HG03565 (cell line): ENCODE data around the gene CELF4.

Source experiments
- ATAC-seq: cut with Tn5 transposase; IDR thresholded peaks from one replicate; pipeline ENCODE4 v1.9.1; 2021; ENCODE audit warnings: mild to moderate bottlenecking, moderate library complexity; ENCODE audit not compliant: unreplicated experiment

Gene CELF4

DNA sequence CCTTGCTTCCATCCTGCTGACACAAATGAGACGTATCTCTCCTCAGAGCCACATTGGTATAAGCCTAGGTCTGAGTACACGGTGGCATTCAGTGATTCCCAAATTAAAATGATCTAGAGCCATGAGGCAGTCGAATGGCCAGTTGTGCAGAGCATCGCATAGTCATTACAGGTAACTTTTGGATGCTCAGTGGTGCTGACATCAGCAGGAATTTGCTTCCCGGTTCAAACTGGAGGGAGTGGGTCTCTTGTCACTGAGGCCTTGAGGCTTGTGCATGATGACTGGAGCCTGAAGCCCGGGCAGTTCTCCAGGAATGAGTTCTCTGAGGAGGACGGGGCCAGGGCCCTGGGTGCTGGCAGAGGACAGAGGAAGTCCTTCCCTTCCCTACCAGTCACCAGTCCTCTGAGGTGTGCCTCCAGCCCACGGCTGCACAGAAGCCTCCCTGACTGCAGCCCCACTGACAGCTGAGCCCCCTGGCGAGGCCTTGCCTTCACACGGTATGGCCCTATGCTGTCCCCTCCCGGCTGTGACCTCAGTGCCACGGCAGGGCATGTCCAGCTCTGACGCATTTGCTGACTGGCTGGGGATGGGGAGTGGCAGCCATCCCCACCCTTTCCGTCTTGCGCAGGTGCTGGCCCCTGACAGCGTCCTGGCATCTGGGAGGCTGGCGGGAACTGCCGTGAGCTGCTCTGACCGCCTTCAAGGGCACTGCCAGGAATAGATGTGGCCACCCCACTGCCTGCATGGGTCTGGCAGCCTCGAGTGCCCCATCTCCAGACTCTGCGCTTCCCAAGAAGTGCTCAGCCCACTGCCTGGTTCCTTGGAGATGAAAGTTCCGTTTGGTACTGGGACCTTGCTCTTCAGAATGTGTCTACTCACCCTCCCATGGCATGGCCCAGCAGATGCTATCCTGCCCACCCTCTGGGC is 117.4 kb downstream of the CELF4 start:
- no peak for ATAC-seq

DNA sequence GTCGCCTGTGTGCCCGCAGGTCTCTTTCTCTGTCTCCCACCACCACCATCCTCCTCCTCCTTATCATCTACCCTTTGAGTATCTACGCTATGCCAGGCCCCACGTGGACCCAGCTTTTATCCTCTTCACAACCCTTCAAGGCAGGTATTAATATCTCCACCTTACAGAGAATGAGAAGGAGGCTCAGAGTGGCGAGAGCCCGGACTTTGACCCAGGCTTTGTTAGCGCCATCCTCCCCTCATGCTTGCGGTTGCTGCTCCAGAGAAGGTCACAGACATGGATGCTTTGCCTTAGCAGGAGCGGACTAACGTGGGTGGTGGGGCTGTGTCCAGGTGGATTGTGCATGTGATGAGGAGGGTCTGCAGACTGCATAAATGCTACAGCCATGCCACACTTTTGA is 119.8 kb downstream of the CELF4 start:
- ATAC-seq: no peak

DNA sequence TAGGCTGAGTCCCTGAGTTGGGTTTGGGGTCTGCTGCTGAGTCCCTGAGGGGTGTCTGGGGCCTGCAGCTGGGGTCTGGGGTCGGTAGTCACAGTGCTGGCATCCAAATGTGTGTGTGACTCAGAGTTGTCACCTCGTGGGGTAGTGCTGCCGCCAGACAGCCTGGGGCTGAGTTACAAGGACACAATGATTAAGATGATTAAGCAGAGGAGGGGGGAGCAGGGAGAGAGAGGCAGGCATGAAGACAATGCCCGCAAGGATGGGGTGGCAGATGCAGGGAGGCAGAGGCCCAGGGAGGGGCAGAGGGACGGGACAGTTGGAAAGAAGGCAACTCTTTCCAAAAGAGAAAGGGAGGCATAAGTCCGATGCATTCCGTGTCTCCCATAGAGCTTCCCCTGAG is 120.2 kb downstream of the CELF4 start:
- no peak for ATAC-seq

DNA sequence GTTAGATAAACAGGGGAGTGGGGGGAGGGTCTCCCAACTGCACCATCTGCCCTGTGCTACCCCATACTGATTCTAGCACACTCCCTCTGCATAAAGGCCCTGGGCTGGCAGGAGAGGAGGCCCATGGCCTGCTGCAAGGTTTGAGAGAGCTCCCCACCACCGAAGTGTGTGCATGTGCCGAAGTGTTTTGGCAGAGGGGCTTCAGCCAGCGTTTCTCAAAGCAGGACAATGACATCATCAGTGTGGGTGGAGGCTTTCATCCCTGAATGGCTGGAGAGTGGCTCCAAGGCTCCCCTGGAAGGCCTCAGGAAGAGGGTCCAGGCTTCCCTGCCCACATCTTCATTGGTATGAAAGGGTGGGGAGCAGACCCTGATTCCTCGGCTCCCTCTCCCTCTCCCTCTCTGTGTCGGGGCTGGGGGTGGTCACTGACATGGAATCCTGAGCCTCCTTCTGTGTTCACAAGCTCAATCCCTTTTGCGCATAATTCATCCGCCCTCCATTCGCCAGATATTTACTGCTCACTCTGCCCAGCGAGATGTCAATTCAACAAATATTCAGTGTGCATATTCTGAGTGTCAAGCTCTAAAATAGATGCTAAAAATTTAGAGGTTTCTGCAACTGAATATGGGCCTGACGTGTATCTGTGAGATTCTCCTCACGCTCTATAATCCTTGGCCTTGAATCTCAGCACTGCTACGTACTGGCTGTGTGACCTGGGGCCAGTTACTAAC is 122.1 kb downstream of the CELF4 start:
- no peak for ATAC-seq

DNA sequence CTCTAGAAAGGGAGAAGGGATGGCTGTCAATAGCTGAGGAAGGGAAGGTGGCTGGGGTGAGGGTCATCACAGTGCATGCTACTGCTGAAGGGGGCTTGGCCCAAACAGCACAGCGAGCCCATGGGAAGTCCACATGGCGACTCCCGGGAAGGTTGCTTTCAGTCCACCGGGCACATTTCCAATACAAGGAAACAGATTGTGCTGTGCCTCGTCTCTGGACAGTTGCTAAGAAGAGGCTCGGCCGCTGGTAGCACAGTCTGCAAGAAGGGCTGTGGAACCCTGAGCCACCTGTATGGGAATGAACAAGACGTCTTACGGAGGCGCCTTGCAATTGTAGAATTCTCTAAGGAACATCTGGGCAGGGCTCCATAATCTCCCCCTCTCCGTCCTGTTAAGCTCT is 123.1 kb downstream of the CELF4 start:
- no peak for ATAC-seq

DNA sequence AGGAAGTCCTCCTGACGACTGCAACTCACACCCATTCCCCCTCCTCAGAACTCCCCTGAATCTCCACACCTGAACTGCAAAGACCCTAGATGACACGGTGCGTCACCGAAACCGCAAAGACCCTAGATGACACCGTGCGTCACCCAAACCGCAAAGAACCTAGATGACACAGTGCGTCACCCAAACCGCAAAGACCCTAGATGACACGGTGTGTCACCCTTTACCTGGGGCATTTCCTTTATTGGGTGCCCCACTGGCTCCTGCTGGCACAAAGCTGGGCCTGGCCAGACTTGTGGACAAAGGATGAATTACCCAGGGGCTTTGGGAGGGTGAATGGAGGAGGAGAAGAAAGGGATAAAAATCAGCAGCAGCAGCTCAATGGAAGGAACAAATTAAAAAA is 123.8 kb downstream of the CELF4 start:
- ATAC-seq: no peak

DNA sequence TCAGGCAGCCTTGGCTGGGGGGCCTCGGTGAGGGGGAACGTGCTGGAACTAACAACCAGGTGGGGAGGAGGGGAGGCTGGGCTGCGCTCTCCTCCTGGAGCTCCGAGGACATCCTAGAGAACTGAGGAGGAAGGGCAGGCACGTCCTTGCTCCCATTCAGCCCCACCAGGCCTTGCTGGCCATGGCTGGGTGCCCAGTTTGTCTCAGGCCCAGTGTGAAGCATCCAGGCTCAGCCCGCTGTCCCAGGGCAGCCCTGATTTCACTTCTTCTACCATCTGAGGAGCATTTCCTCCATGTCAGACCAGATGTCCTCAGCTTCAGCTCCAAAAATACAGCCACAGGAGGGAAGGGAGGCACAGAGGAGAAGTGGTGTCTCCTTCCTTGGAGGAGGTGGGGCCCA is 125.4 kb downstream of the CELF4 start:
- no peak for ATAC-seq

DNA sequence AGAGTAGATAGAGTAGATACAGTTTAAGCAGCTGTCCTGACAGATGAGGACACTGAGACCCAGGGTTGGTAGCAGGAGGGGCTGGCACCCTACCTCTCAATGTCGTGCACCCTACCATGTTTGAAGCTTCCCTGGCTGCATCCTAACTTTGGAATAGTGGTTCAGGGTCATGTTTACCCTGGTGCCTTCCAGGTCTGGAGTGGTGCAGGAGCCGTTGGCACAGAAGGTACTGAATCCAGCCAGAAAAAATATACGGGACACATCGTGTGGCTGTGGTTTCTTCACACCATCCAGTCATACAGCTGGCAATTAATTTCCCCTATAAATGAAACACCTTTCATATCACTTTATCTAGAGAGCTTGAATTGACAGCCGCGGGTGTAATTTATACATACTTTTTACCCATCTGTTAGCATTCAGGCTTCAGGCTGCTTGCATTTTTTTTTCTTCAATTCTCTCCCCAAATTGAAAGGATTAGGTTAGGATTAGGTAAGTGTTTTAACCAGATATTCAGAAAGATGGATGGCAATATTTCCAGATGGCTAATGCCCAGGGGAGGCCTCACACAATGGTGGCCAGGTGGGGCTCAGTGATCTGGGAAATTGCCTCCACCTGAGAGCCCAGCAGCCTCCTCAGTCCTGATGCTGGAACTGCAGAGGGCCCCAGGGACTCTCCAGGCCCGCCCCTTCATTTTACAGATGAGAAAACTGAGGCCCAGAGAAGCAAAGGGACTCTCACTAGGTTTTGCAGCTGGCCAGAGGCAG is 127.0 kb downstream of the CELF4 start:
- no peak for ATAC-seq

DNA sequence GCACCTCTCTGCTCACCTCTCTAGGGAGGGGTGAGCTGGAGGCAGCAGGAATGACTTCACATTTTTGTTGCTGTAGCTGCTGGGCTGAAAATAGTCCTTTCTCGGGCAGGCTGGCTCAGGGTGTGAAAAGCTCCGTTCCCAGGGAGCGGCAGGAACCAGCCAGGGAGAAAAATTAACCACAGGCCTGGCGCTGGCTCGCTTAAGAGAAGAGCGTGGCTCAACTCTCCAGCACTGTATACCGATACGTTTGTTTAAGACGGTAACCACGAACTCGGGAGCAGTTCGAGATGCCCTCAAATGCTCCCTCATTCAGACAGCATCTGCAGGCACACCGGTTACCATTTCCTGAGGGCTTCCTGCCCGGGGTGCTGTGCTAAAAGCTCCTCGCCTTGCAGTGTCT is 129.6 kb downstream of the CELF4 start:
- no peak for ATAC-seq

DNA sequence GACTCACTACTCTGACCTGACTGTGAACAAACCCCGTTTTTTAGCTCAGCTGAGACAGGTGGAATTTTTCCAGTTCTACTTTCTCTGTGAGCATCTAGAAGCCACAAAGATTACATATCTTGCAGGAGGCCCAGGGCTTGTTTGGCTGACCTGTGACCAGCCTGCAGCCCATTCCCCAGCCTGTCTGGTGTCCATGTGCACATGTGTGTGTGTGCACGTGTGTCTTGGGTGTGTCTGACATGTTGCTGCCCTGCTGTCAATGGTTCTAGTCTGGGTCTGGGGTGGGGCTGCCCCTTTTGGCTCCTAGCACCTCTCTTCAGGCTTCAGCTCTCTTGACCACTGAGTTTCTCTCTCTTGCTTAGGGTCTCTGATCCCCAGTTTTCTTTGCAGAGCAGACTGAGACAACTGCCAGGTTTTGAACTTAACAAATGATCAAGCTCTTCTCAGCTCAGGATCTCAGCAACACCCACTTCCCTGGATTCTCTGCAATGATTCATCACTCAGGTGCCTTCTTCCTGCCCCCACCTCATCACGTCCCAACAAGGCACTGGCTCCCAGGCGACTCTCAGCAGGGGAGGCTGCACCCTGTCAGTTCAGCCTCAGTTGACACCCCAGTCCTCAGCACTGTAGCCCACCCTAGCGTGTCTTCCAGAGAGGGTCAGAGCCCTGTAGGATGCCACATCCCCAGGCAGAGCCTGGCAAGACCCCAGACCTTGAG is 130.3 kb downstream of the CELF4 start:
- ATAC-seq: no peak

DNA sequence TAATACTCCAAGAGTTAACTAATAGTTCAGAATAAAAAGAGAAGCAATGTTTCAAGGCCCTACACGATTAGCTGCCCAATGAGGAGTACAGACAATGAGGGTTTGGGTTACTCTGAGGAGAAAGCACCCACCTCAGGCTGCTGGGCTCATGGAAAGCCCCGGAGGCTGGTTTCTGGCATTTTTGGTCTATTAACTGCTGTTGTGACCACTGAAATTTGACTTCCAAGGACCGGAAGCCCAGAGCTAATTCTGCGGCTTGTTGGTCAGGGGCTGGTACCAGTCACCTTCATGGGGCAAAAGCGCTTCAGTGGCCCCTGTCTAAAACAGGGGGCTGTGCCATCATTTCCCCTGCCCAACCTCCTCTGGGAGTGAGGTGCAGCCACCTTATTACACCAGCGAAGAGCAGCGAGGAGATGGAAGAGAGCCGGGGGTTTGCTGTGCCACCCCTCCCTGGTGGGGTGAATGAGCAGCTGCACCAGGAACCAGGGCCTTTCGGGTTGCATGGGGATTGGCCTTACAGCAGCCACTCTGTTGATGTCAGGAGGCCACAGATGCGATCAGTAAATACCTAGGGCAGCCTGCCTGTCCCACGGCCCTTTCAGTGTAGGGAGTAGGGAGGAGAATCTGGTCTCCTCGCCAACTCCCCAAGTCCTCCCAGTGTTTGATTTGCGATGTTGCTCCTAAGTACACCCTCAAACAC is 131.3 kb downstream of the CELF4 start:
- ATAC-seq: no peak

DNA sequence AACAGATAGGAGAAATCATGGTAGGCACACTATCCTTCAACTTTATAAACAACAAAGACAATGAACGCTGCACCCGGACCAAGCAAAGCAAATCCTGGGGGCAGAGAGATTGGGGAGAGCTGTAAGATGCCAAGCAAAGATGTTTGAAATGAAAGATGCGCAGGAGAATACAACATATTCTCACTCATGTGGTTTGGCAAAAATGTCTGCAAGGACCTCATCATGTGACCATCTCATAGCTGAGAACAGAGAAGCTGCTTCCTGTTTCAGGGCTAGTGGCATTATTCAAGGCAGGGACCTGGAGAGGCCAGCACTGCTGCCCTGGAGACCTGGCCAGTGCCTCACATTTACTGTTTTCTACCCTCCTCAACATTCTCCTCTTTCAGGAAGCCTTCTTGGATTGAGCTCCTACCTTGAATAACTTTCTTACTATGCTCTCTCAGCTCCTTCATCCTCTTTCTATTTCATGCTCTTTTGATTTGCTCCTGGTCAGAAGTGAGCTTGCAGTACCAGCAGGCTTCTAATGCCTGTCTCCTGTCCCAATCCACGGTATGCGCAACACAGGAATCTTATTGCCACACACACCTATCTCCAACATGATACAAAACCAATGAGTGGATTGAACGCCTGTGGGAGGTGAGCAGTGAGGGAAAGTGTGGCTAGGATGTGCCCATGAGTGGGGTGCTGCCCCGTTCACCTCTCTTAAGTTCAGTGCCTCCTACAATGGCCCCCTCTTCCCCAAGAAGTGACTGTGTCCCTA is 133.0 kb downstream of the CELF4 start:
- ATAC-seq: no peak

DNA sequence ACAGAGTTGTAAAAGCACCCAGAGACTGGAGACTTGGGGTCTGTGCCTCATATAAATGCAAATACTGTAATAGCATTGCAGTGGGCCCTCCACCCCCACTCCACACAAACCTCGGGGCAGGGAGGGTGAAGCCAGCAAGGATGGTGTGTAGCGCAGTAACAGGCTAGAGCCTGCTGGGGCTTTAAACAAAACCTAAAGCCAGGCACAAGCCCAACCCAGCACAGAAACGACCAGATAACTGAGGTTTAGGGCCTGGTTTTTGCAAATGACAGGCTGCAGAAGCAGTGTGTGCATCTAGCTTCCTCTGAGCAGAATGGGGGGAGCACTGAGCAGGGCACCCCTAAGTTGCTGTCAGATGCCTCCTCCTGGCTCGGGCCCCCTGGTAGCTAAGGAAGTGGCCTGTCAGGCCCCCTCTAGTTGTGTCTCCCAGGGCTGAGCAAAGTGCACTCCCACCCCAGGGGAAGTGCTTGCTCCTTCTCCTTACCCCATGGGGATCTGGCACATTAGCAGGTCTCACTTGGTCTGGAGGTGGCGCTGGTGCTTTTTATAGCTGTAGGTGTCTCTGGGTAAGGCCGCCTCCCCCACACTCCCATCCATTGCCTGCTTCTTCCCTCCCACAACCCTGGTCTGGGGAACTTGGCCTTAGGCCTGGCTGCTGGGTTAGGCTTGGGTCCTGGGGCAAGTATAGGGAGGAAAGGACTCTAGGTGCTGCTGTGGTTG is 135.1 kb downstream of the CELF4 start:
- ATAC-seq: no peak

DNA sequence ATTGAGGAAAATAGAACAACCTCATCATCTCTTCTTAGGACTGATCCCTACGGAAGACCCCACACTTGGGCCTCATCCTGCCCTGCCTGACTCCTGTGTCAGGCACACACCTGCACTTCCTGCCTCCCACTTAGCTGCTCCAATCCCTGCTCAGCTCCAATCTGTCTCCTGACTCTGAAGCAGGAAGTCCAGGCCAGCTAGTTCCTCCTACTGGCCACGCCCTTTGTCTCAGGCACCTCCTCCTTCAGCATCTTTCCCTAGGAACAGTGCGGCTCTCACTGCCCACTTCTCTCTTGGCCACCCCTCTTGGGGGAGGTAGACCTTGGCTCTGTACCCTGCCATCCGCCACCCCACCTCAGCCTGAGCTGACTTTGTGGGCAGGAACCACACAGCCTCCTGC is 135.8 kb downstream of the CELF4 start:
- ATAC-seq: no peak

DNA sequence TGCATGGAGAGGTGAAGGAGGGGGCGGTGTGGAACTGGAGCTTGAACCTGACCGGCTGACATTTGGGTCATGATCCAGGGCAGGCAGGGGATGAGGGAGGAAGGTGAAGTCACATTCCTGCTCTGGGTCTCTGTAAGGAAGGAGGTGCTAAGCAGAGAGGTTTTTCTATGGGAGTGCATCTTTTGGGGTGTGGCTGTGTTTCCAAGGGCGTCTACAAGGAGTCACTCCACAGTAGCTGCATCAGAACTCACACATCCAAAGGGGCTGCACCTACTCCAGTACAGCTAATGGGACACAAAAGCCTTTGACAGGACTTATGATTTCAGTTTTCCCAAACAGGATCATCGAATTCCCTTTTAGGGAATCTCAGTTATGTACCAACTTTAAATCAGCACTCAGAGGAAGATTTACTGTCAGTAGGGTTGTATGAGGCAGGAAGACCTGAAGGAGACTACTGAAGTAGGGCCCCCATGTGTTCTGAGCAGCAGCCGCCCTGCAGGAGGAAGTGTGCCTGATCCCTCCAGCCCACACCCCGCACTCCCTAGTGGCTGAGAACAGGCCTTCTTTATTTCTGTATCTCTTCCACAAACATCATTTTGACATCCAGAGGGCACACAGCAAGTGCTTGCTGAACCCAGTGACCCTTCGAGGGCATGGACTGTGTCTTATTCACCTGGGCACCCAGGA is 137.2 kb downstream of the CELF4 start:
- ATAC-seq: no peak

DNA sequence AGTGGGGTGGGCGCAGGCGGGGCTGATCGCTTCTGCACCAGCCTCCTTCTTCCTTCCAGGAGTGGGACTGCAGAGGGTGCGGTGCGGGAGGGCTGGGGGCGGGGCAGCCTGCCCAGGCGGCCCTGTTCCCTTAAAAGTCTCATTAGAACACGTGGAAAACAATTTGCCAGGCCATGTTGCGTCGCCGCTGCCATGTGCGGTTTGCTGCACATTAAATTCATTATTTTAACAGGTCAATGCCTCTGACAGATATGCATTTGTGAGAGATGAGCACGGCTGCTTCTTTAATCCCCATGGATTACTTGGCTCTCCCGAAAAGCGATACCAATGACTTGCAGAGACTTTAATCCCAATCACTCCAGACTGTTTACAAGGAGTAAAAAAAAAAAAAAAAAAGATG is 139.0 kb downstream of the CELF4 start:
- ATAC-seq: no peak

DNA sequence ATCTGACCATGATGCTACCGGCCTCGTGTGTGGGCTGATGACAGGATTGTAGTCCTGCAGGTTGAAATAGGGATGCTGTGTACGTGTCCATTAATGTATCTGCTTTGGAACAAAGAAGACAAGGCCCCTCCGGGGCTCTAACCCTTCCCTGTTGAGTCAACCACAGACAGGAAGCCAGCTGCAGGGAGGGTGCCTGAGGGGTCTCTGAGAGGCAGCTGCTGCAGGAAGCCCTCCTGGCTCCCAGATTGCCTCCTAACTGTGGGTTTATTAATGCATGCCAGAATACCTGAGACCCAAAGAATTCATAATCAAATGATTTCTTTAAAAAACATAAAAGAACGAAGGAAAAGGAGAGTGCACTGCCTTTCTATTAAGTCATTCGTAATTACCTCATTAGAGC is 140.4 kb downstream of the CELF4 start:
- no peak for ATAC-seq

DNA sequence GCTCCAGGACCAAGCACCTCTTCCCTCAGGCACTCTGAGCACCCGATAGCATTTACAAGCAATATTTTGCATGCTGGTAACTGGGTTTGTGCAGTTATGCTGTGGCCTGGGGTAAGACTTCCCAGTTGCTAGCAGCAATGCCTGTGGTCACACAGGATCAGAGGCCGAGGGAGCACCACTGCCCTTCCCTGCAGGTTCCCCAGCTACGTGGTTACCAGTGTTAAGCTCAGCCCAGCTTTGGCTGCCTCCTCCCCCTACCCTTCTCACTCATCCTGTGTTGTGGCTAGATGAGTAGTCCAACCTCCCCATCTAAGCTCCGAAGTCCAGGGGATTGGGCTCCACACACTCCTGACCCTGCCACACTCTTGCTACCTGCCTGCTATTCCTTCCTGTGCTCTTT is 141.1 kb downstream of the CELF4 start:
- ATAC-seq: no peak
